Large intestine (tissue), 3 donors: ENCODE results near the gene DDX23. TPM values are rescaled to one million over a fixed set of nuclear protein-coding genes. Genes with fewer than 3 reads are reported as not detected.

Experiments used
- DNase-seq, 2 donors: peaks; one replicate each; pipeline versions ENCODE4 v3.0.0 to v3.0.0-alpha.2; 2013
- H3K27ac ChIP-seq: one replicate; pipeline ENCODE4 v1.5.1; 2013; ENCODE audit warnings: low read length
- H3K27me3 ChIP-seq: 2 replicates; pipeline ENCODE4 v1.6.1; 2013; ENCODE audit warnings: low read length; ENCODE audit not compliant: control insufficient read depth, insufficient read depth
- H3K36me3 ChIP-seq: 2 replicates; pipeline ENCODE4 v1.6.1; 2013; ENCODE audit warnings: low read length; ENCODE audit not compliant: control insufficient read depth, insufficient read depth
- H3K4me1 ChIP-seq: one replicate; pipeline ENCODE4 v1.6.1; 2013; ENCODE audit warnings: low read length; ENCODE audit not compliant: control insufficient read depth, insufficient read depth
- H3K4me3 ChIP-seq: one replicate; pipeline ENCODE4 v1.5.1; 2013; ENCODE audit warnings: low read length
- H3K9me3 ChIP-seq: one replicate; pipeline ENCODE4 v1.6.1; 2013; ENCODE audit warnings: mild to moderate bottlenecking, low read depth, low read length, moderate library complexity; ENCODE audit not compliant: control insufficient read depth
- WGBS: methylation state at CpG from one replicate; pipeline ENCODE4 v1.1.5; 2013; ENCODE audit warnings: low lambda C conversion rate; ENCODE audit not compliant: insufficient coverage; 5-methylcytosine and 5-hydroxymethylcytosine counted together
- polyA plus RNA-seq: library from polyadenylated mRNA; unstranded; fragments of 120-200 nt; gene quantifications from one replicate; pipeline ENCODE4 v1.2.1, GENCODE V29; 2013

Gene DDX23
- polyA plus RNA-seq, 1 donor = 90.9 TPM

DNA sequence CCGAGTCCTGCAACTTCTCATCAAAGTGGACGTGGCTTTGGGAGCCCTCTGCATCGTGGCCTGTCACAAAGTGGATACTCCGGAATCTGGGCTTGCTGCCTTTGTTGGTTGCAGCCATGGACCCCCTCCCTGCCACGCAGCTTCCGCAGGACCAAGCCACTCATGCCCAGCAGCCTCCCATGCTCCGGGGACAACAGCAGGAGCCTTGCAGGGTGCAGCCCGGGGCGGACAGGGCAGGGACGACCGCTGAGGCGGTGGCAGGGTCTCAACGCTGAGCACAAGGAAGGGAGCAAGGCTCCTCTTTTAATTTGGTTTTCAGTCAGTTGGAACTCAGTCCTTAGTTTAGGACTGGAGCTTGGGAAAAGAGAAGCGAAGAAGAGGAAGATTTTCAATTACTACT is 51.0 kb downstream of the DDX23 start:
- 40% methylated on average over 1 of the region's 14 CpGs for WGBS
- Histone ChIP-seq H3K27ac (no peak overlapping the region), H3K4me3 (no peak overlapping the region), H3K9me3 (no peaks in the 10 kb centered on the region), H3K27me3 (no peaks in the 10 kb centered on the region), H3K4me1 (peaks cover 12% of the 10 kb centered on the region), H3K36me3 (no peaks in the 10 kb centered on the region)
- no peak for DNase-seq

DNA sequence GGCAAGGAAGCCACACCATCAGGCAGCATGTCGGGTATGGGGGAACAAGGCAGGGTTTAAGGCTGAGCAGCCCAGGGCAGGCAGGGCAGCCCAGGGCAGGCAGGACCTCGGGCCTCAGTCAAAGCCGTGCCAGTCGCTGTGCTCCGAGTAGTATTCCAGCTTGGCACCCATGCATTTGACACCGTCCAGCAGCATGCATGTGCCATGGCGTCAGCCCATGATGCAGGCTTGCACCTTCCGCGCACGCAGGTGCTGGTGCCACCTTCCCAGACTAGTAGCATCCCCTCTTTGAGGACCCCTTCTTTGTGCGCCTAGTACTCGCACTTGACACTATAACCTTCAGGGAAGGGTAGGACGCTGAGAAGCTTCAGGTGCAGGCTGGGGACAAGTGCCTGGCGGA is 51.5 kb downstream of the DDX23 start:
- DNase-seq = no peak

DNA sequence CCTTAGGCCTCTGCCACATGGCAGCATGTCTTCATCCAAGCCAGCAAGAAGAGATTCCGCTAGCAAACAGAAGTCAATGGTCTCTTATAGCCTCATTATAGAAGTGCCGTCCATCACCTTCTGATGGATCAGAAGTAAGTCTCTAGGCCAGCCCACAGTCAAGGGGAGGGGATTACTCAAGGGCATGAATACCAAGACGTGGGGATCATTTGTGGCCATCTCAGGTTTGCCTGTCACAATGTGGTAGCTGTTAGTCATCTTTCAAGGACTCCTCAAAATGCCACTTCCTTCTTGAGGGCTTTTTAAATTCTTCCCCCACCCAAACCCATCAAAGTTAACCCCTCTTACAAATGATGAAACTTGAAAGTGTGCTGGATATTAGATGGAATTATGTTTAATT is 55.0 kb downstream of the DDX23 start:
- Histone ChIP-seq H3K4me3 (no peak overlapping the region), H3K27ac (no peak overlapping the region), H3K27me3 (no peaks in the 10 kb centered on the region), H3K4me1 (peaks cover 21% of the 10 kb centered on the region), H3K9me3 (no peaks in the 10 kb centered on the region), H3K36me3 (no peaks in the 10 kb centered on the region)
- no CpG with 5 or more reads among the region's 3 CpGs for WGBS
- no peak for DNase-seq

More for the DNA sequence above, 51.5 kb downstream of the DDX23 start:
- no CpG with 5 or more reads among the region's 14 CpGs for WGBS
- Histone ChIP-seq H3K27ac (no peak overlapping the region), H3K4me3 (no peak overlapping the region), H3K36me3 (no peaks in the 10 kb centered on the region), H3K9me3 (no peaks in the 10 kb centered on the region), H3K4me1 (peaks cover 13% of the 10 kb centered on the region), H3K27me3 (no peaks in the 10 kb centered on the region)

DNA sequence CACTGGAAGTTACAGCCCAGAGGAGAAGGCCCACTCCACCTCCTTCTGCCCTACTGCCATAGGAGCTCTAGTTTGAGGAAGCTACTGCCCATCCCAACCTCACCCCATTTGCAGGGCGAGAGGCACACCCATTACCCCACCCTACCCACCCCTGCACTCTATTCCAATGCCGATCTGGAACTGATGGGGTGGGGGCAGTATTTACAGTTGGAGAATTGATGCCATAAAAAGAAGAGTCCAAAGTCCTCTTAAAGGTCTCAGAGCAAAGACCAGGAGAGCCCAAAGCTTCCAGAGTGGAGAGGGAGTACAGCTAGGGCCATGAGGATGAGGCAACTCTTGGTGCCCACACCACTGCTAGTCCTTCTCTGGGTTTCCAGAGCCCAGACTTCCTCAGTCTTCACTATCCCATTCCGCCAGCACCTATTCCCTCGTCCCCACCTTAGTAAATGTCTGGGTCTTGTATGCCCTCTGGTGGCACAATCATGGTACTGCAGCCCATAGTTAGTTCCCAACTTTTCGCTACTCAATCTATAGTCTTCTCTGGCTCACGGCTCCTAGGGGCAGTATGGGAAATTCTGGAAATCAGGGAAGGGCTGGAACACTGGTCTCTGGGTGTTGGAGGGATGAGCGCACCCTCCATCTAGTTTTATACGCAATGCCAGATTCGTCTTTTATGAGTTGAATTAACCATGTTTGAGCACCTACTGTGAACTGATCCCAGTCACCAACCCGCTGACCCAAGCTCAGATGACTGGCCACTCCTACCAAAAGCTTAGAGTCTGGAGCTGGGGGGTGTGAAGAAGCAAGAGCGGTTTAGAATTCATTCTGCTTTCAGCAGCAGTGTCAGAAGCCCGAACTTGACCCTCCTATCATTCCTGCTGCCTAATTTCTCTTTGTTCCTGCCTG is 56.2 kb downstream of the DDX23 start:
- Histone ChIP-seq H3K27me3 (no peaks in the 10 kb centered on the region), H3K9me3 (no peaks in the 10 kb centered on the region), H3K4me3 (no peak overlapping the region), H3K4me1 (peaks cover 21% of the 10 kb centered on the region), H3K27ac (peak overlapping the region; percentile 69), H3K36me3 (no peaks in the 10 kb centered on the region)
- DNase-seq = peak; percentile 86 to 94
- WGBS = no CpG with 5 or more reads among the region's 12 CpGs

DNA sequence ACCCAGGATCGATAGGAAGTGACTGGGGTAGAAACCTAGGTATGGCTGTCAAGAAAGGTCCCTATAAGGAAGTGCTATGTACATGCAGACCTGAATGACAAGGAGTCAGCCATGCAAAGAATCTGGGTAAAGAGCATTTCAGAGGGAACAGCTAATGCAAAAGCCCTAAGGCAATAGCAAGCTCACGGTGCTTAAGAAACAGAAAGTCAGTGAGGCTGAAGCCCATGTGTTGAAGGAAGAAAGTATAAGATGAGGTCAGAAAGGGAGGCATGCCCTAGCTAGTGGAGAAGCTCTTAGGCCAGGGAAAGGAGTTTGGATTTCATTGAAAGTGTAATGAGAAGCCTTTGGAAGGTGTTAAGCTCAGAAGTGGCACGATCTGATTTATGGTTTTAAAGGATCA is 57.1 kb downstream of the DDX23 start:
- WGBS = 60% methylated on average over 2 of the region's 3 CpGs
- DNase-seq = no peak

DNA sequence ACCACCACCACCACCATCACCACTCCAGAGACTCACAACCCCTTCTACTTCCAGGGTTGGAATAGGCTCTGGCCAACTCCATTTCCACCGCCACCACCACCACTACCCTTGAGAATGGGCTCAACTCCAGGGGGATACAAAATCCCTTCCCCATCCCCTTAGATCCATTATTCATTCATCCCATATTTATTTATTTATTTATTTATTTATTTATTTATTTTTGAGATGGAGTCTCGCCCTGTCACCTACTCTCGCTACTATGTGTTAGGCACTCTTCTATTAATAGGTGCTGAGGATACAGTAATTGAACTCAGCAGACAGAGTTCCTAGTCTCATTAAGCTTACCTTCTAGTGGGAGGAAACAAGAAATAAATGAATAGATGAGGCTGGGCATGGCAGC is 58.3 kb downstream of the DDX23 start:
- Histone ChIP-seq H3K27ac (no peak overlapping the region), H3K4me3 (no peak overlapping the region), H3K27me3 (no peaks in the 10 kb centered on the region), H3K9me3 (no peaks in the 10 kb centered on the region), H3K4me1 (peaks cover 28% of the 10 kb centered on the region), H3K36me3 (no peaks in the 10 kb centered on the region)
- no CpG with 5 or more reads among the region's 3 CpGs for WGBS
- no peak for DNase-seq

More for the DNA sequence above, 57.1 kb downstream of the DDX23 start:
- Histone ChIP-seq H3K9me3 (no peaks in the 10 kb centered on the region), H3K36me3 (no peaks in the 10 kb centered on the region), H3K4me3 (no peak overlapping the region), H3K4me1 (peaks cover 28% of the 10 kb centered on the region), H3K27ac (peak overlapping the region; percentile 69), H3K27me3 (no peaks in the 10 kb centered on the region)

DNA sequence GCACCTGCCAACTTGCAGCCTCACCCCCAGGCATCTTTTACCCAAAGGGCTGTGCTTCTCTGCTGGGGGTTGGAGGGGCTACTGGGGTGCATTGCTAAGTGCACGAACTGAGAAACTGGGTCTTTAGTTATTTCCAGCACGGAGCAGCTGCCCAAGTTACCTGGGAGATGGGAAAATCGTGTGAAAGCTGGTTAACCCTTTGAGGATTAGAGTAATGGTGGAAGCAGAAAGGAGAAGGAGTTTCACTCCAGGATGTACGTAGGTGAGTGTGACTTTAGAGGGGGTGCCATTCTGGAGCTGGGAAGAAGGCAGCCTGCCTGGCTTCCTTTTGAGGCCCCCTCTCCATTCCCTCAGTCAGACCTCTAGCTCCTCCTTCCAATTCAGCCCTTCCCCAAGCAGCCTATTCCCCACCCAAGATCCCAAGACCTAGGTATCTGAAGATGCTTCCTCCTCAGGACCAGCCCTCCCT is 62.1 kb downstream of the DDX23 start:
- Histone ChIP-seq H3K4me3 (peak overlapping the region; percentile 99), H3K4me1 (peaks cover 16% of the 10 kb centered on the region), H3K27ac (peak overlapping the region; percentile 80), H3K36me3 (no peaks in the 10 kb centered on the region), H3K9me3 (no peaks in the 10 kb centered on the region), H3K27me3 (no peaks in the 10 kb centered on the region)
- DNase-seq = peak in 1 of 2 donors; percentile 39
- no CpG with 5 or more reads among the region's 4 CpGs for WGBS

DNA sequence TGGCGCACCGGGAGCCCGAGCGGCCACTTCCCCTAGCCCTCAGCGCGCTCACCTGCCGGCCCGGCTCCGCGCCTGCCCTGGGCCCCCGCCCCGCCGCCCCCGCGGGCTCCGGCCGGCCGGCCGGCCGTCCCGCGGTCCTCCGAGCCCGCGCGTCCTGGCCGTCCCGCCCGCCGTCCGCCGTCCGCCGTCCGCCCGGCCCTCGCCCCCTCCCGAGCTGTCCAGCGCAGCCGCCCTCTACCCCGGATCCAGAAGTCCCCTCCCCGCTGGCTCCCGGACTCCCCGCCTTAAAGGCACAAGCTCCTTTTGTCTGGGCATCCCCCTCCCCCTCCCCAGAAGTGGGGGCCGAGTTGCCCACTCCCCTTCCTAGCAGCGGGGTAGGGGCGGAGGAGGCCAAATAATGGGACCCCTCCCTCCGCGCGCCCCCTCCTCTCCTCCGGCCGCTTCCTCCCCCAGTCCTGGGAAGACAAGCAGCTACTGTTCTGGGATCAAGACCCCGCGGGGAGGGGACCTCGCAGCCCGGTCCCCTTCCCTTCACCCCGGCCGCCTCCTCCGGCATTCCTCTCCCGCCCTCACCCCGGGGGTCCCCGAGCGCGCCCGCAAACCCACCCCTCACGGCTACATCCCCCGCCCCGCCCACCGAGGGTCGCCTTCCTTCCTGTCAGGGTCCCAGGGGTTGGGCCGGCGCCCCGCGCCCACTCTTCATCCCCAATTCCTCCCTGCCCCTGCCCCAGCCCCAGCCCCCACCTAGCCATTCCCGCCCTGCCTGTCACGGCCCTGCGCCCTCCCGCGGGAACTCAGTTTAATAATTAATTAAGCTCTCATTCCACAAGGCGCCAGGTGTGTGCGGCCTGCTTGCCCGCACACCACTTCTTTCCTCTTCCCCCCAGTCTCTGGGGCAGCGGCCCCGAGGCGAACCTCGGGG is 62.8 kb downstream of the DDX23 start, which contains the start of gene ADCY6:
Gene ADCY6 (minus strand): TSS at position 236 of the 922 bp plus-strand sequence. CDS start 5,655 bp downstream, outside the sequence.
- Histone ChIP-seq H3K27ac (peak within 1 kb of the TSS; percentile 80), H3K27me3 (no peaks in the 10 kb centered on the region), H3K36me3 (no peaks in the 10 kb centered on the region), H3K4me3 (peak within 1 kb of the TSS; percentile 99), H3K4me1 (peaks cover 14% of the 10 kb centered on the region), H3K9me3 (no peaks in the 10 kb centered on the region)
- no CpG with 5 or more reads among the region's 86 CpGs for WGBS
- peak; percentile 69 to 85 for DNase-seq

DNA sequence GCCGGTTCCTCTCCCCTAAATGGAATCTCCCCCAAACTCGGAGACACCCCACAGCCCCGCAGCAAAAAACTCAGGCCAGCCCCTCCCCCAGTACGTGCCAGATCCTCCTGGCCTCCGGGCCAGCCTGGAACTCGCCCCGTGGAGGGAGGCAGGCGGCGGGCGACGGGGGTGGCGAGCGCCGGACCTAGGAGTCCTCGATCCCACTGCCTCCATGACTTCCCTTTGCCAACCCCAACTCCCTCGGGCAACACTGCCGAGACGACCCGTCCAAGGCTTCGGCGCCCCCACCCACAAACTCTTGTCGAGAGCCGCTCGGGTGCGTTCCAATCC is 63.5 kb downstream of the DDX23 start:
- Histone ChIP-seq H3K36me3 (no peaks in the 10 kb centered on the region), H3K4me1 (peaks cover 14% of the 10 kb centered on the region), H3K27ac (peak overlapping the region; percentile 17), H3K27me3 (no peaks in the 10 kb centered on the region), H3K4me3 (peak overlapping the region; percentile 64), H3K9me3 (no peaks in the 10 kb centered on the region)
- no CpG with 5 or more reads among the region's 25 CpGs for WGBS
- DNase-seq = peak in 1 of 2 donors; percentile 44
